ENCODE data around the gene RNF145.

The RNF145 gene

DNA sequence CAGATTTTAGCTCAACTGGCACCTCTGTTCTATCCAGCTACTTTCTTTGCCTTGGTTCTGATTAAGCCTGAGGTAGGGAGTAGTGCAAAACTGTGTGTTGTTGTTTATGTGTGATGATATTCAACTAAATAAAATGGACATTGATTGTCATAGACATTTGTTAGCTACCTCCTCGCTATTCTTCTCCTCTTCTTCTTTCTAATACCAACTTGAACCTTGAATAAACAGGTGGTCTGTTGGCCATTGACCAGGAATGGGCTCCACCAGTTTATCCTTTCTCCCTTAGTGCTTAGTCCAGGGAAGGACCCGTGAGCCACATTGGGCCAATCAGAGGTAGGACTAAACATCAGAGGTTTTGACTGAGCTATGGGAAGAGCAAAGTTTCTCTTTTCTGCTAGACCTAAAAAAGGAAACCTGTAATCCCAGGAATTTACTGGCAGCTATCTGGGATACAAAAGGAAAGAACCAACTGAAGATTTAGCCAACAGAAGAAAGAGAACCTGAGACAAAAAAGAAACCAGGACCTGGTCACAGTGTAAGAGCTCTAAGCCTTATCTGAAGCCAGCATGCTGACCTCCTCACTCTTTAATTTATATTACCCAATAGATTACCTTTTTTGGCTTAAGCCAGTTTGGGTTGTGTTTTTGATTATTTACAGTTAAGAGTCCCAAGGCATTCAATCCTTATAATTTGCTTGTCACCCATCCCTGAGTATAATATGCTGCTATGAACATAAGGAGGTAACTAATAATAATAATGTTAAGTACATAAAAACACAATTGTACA lies 5.3 kb upstream of the RNF145 start:
- TF ChIP-seq, protein P1, sequence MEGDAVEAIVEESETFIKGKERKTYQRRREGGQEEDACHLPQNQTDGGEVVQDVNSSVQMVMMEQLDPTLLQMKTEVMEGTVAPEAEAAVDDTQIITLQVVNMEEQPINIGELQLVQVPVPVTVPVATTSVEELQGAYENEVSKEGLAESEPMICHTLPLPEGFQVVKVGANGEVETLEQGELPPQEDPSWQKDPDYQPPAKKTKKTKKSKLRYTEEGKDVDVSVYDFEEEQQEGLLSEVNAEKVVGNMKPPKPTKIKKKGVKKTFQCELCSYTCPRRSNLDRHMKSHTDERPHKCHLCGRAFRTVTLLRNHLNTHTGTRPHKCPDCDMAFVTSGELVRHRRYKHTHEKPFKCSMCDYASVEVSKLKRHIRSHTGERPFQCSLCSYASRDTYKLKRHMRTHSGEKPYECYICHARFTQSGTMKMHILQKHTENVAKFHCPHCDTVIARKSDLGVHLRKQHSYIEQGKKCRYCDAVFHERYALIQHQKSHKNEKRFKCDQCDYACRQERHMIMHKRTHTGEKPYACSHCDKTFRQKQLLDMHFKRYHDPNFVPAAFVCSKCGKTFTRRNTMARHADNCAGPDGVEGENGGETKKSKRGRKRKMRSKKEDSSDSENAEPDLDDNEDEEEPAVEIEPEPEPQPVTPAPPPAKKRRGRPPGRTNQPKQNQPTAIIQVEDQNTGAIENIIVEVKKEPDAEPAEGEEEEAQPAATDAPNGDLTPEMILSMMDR (IDR thresholded peaks at IDR 0.05): no peak

DNA sequence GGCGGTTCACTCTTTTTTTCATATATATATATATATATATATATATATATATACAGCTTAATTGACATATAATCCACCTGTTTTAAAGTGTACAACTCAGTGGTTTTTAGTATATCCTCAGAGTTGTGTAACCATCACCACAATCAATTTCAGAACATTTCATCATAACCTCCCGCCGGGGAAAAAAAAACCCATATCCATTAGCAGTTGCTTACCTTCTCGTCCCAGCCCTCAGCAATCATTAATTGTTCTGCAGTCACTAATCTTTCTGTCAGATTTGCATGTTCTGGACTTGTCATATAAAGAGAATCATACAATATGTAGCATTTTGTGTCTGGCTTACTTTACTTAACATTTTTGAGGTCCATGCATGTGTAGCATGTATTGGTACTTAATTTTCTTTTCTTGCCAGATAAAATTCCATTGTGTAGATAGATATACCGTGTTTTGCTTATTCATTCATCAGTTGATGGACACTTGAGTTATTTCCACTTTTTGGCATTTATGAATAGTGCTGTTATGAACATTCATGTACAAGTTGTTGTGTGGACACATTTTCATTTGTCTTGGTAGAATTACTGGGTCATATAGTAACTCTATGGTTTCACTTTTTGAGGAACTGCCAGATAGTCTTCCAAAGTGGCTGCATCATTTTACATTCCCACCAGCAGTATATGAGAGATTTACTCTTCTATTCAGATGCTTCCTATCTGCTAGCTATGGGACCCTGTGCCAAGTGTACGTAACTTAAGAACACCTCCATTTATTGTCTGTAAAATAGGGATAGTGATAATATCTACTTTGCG lies 3.5 kb upstream of the RNF145 start:
- TF ChIP-seq, protein P1 (IDR thresholded peaks at IDR 0.05): no peak

DNA sequence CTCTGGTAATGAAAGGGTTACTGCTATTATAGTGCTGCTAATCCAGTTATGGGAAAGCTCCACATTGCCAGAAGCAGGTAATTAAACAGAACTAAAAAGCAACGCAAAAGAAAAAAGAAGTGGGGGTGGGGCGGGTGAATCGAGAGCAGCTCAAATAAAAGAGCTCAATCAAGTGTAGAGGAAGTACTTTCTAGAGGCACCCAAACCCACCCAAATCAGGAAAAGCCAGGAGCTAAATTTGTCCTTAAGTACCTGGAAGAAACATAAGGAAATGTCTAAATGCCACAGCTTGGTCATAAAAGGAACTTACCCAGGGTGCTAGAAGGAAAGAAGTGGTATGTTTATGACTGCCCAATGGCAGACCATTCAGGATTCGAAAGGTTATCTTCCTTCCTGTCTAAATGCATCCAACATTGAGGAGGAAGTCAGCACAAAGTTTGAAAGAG lies 2.4 kb upstream of the RNF145 start:
- TF ChIP-seq, protein P1 (IDR thresholded peaks at IDR 0.05): no peak

DNA sequence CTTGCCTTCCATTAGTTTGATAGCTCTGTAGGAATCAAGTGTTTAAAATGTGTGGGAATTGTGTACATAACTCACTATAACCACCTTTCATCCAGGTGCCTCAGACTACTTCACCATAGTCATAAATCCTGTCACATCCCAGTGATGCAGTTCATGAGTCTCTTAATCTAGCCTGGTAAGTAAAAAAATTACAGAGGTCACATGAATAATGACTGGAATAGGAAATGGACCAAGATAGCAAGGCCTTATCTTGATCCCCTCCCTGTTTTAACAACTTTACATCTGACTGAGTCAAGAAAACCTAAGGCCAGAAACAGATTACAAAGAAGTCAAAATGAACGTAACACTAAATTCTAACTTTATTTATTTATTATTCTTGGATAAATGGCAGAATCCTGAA lies 1.5 kb upstream of the RNF145 start:
- TF ChIP-seq, protein P1 (IDR thresholded peaks at IDR 0.05): no peak

DNA sequence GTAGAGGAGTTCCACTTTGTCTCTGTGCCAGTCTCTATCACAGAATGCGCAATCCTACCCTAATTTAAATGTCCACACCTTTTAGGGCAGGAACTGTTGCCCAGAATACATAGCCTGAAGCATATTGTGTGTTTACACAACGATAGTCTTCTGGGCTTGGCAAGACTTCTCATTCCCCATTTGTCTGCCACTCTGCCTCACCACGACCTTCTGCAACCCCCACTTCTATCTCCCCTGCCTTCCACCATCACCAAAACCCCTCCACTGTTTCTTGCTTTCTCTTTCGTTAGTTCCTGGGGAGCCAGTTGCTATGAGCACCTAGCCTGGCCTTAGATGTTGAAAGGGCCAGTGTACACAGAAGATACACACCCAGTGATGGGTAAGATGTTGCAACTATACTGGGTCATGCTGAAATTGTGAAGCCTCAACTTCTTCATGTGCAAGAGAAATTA lies 883 bp upstream of the RNF145 start:
- TF ChIP-seq, protein P1 (IDR thresholded peaks at IDR 0.05): no peak

DNA sequence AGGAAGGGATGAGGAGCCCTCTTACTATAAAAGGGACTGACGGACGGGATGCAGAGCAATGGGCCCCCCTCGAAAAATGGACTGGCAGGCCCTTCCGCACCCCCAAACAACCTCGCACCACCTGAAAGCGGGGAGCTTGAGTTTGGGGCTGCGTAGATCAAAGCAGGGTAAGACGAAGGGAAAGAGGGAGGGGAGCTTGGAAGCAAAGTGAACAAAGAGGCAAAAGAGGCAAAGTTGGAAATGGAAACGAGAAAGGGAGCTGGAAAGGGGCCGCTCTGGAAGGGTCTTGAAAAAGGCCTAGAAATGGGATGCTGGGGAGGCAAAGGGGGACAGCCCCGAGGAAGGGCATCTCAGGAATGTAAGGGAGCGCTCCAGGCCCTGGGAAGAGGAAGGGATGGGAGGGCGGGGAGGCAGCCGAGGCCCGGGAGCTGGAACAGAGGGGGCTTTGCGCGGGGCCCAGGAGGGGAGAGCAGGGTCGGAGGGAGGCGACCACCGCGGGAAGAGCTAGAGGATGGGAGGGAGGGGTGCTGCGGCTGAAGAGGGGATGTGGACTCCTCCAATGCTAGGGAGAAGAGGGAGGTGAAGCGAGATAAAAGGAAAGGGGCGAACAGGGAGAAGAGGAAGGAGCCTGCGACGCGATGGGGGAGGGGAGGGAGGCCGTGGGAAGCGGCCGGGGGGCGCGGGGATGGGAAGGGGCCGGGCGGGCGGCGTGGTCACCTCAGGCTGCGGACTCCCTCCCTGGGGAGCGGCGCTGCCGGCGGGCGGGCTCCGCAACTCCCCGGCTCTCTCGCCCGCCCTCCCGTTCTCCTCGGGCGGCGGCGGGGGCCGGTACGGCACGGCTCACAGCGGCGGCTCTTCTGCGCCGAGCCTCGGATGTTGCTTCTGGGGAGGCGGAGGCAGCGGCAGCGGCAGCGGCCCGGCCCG lies 577 bp downstream of the RNF145 start:
- TF ChIP-seq, protein P1 (IDR thresholded peaks at IDR 0.05): no peak

All from LNCAP (cell line).